22Rv1 (cell line): ENCODE data around the gene PDCL2.

ENCODE experiments used
- CTCF ChIP-seq: fragments of 450-650 bp; IDR thresholded peaks from 2 replicates; pipeline ENCODE4 v1.5.1; 2017; ENCODE audit warnings: mild to moderate bottlenecking
- ZFX ChIP-seq: fragments of 450-650 bp; IDR thresholded peaks from 2 replicates; pipeline ENCODE4 v1.6.1; 2017; ENCODE audit warnings: antibody characterized with exemption, borderline replicate concordance

- TF ChIP-seq CTCF (no peak), ZFX (no peak)
These were observed 46.9 kb downstream of the PDCL2 start for GRCh38 chr4:55545151-55545550.
